NCI-H2107 (cell line): ENCODE results near the gene CDK14.
"Not testable (repeated sequence)": the region's sequence is repeated elsewhere in the genome, so short reads cannot be mapped to it uniquely, and the experiment has no call there.

ENCODE experiments used
- DNase-seq: peaks from one replicate; lab custom pipeline; 2025; lab: John Stamatoyannopoulos, UW

CDK14 gene

GRCh38 chr7:90629297-90629918, 33.3 kb downstream of the CDK14 start:
- DNase-seq: no peak

GRCh38 chr7:90631502-90631901, 35.4 kb downstream of the CDK14 start:
- DNase-seq: no peak

- DNase-seq: not testable (repeated sequence)
Measured at GRCh38 chr7:90639683-90640082, 43.6 kb downstream of the CDK14 start.

GRCh38 chr7:90642978-90643377, 46.9 kb downstream of the CDK14 start:
- DNase-seq: no peak

GRCh38 chr7:90645784-90646183, 49.7 kb downstream of the CDK14 start:
- no peak for DNase-seq

GRCh38 chr7:90648107-90648506, 52.0 kb downstream of the CDK14 start:
- DNase-seq: no peak

GRCh38 chr7:90648834-90649233, 52.7 kb downstream of the CDK14 start:
- no peak for DNase-seq

GRCh38 chr7:90654718-90655427, 58.8 kb downstream of the CDK14 start:
- no peak for DNase-seq

- DNase-seq: no peak
Measured at GRCh38 chr7:90655566-90655965, 59.4 kb downstream of the CDK14 start.

- no peak for DNase-seq
Measured at GRCh38 chr7:90657481-90657880, 61.4 kb downstream of the CDK14 start.

GRCh38 chr7:90660100-90660499, 64.0 kb downstream of the CDK14 start:
- DNase-seq: no peak

- DNase-seq: no peak
Measured at GRCh38 chr7:90660819-90661218, 64.7 kb downstream of the CDK14 start.

- no peak for DNase-seq
Measured at GRCh38 chr7:90661290-90662151, 65.4 kb downstream of the CDK14 start.

- no peak for DNase-seq
Measured at GRCh38 chr7:90663176-90663575, 67.1 kb downstream of the CDK14 start.

GRCh38 chr7:90666186-90666585, 70.1 kb downstream of the CDK14 start:
- no peak for DNase-seq

GRCh38 chr7:90668992-90669391, 72.9 kb downstream of the CDK14 start:
- no peak for DNase-seq

- DNase-seq: no peak
Measured at GRCh38 chr7:90669492-90669891, 73.4 kb downstream of the CDK14 start.

- DNase-seq: no peak
Measured at GRCh38 chr7:90671571-90671970, 75.5 kb downstream of the CDK14 start.

- DNase-seq: no peak
Measured at GRCh38 chr7:90672210-90672609, 76.1 kb downstream of the CDK14 start.

GRCh38 chr7:90674625-90675024, 78.5 kb downstream of the CDK14 start:
- DNase-seq: no peak

- DNase-seq: no peak
Measured at GRCh38 chr7:90675982-90676381, 79.9 kb downstream of the CDK14 start.

- no peak for DNase-seq
Measured at GRCh38 chr7:90677486-90678404, 81.6 kb downstream of the CDK14 start.
